NT2/D1 (cell line): ENCODE data around the gene AMZ1.

Experiments
- SUZ12 ChIP-seq: IDR thresholded peaks from 2 replicates; pipeline ENCODE4 v1.6.1; 2011; ENCODE audit not compliant: insufficient read length, insufficient read depth; ENCODE audit errors: extremely low read depth
- YY1 ChIP-seq: IDR thresholded peaks from 2 replicates; pipeline ENCODE4 v1.6.1; 2011; ENCODE audit not compliant: insufficient read length, insufficient read depth
- ZNF274 ChIP-seq: IDR thresholded peaks from 2 replicates; pipeline ENCODE4 v1.6.1; 2011; ENCODE audit warnings: mild to moderate bottlenecking, low read depth, low read length

GRCh38 chr7:2760098-2760889, 72.3 kb downstream of the AMZ1 start:
- TF ChIP-seq YY1 (no peak), ZNF274 (no peak), SUZ12 (no peak)
